A673 (cell line): ENCODE results near the gene TCEA3.

Experiments
- EZH2 ChIP-seq: fragments of 200-600 bp; sonication (generic); IDR thresholded peaks from 2 replicates; pipeline ENCODE4 v1.6.1; 2017; ENCODE audit warnings: borderline replicate concordance, low read depth, mild to moderate bottlenecking, mixed read lengths, antibody characterized with exemption, low read length; ENCODE audit not compliant: poor library complexity, severe bottlenecking
- TF ChIP-seq, protein P1 (sequence below): fragments of 300-800, 200-600 bp; sonication (generic); conservative IDR thresholded peaks from 2 replicates; pipeline ENCODE4 v1.5.1; 2017; ENCODE audit warnings: low read depth, mild to moderate bottlenecking, antibody characterized with exemption, low read length, moderate library complexity, mixed read lengths

DNA sequence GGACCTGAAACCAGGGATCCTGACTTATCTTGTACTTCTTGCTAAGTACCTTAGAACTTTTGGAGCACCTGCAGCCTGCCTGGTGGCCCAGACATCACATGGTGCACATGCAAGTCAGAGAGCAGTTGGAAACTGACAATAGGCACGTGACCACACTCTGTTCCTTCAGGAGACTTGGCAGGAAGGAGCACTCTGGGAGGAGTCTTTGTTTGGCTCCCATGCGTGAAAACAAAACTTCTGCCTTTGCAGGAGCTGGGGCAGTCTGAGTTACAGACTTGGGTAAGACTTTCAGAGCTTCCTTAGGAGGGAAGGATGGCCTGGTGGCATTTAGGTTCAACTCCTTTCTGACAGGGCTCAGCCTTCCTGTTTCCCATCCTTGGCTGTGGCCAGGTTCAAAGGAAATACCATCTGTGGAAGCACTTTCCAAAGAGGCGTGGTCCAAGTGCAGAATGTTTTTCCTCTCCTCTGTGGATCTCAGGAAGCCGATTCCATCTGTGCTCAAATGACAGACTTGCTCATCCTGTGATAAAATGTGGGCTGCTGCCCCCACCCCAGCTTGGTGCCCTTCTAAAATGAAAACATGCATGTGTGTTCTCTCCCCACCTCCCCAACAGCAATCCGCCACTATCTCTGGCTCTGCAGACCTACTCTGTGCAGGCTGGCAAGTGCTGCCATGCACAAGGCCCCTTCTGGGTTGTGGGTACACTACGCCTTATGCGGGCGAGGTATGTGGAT lies 40.8 kb downstream of the TCEA3 start:
- TF ChIP-seq, protein P1, sequence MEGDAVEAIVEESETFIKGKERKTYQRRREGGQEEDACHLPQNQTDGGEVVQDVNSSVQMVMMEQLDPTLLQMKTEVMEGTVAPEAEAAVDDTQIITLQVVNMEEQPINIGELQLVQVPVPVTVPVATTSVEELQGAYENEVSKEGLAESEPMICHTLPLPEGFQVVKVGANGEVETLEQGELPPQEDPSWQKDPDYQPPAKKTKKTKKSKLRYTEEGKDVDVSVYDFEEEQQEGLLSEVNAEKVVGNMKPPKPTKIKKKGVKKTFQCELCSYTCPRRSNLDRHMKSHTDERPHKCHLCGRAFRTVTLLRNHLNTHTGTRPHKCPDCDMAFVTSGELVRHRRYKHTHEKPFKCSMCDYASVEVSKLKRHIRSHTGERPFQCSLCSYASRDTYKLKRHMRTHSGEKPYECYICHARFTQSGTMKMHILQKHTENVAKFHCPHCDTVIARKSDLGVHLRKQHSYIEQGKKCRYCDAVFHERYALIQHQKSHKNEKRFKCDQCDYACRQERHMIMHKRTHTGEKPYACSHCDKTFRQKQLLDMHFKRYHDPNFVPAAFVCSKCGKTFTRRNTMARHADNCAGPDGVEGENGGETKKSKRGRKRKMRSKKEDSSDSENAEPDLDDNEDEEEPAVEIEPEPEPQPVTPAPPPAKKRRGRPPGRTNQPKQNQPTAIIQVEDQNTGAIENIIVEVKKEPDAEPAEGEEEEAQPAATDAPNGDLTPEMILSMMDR, result no peak
- TF ChIP-seq EZH2, result no peak
